RPMI7951 (cell line): Measurements from ENCODE around the gene KCNJ3. TPM values are rescaled to one million over a fixed set of nuclear protein-coding genes. Genes with fewer than 3 reads are reported as not detected.

Experiments used
- DNase-seq: peaks from one replicate; pipeline ENCODE4 v3.0.0-alpha.2; 2012; ENCODE audit warnings: low read depth
- total RNA-seq: library from RNA; depleted of rRNA; stranded (reverse); fragments of >200 nt; shearing (Covaris generic); gene quantifications from 2 replicates; pipeline ENCODE4 v1.2.3, GENCODE V29; 2014

The KCNJ3 gene
- total RNA-seq, 1 experiment from 2014 or later = not detected

GRCh38 chr2:154707994-154708575 lies 9.6 kb downstream of the KCNJ3 start:
- no peak for DNase-seq

GRCh38 chr2:154709215-154709614 lies 10.7 kb downstream of the KCNJ3 start:
- no peak for DNase-seq

- DNase-seq = no peak
Observed at GRCh38 chr2:154710078-154710477, 11.6 kb downstream of the KCNJ3 start.

GRCh38 chr2:154710685-154711084 lies 12.2 kb downstream of the KCNJ3 start:
- no peak for DNase-seq

GRCh38 chr2:154713675-154714074 lies 15.2 kb downstream of the KCNJ3 start:
- no peak for DNase-seq

- no peak for DNase-seq
Observed at GRCh38 chr2:154720651-154721050, 22.2 kb downstream of the KCNJ3 start.

GRCh38 chr2:154724194-154724797 lies 25.8 kb downstream of the KCNJ3 start:
- DNase-seq = no peak

GRCh38 chr2:154740361-154740760 lies 41.9 kb downstream of the KCNJ3 start:
- DNase-seq = no peak

- no peak for DNase-seq
Observed at GRCh38 chr2:154758871-154759270, 60.4 kb downstream of the KCNJ3 start.

GRCh38 chr2:154762638-154763037 lies 64.1 kb downstream of the KCNJ3 start:
- no peak for DNase-seq

GRCh38 chr2:154771664-154772284 lies 73.3 kb downstream of the KCNJ3 start:
- no peak for DNase-seq

- DNase-seq = no peak
Observed at GRCh38 chr2:154776825-154777224, 78.3 kb downstream of the KCNJ3 start.

- no peak for DNase-seq
Observed at GRCh38 chr2:154794406-154794805, 95.9 kb downstream of the KCNJ3 start.

- no peak for DNase-seq
Observed at GRCh38 chr2:154795651-154796050, 97.2 kb downstream of the KCNJ3 start.

- DNase-seq = no peak
Observed at GRCh38 chr2:154804451-154804850, 106.0 kb downstream of the KCNJ3 start.

GRCh38 chr2:154813636-154814035 lies 115.1 kb downstream of the KCNJ3 start:
- no peak for DNase-seq

GRCh38 chr2:154814856-154815255 lies 116.4 kb downstream of the KCNJ3 start:
- DNase-seq = no peak

GRCh38 chr2:154825358-154825757 lies 126.9 kb downstream of the KCNJ3 start:
- DNase-seq = no peak

- no peak for DNase-seq
Observed at GRCh38 chr2:154826827-154827226, 128.3 kb downstream of the KCNJ3 start.

- DNase-seq = no peak
Observed at GRCh38 chr2:154827286-154827685, 128.8 kb downstream of the KCNJ3 start.

- no peak for DNase-seq
Observed at GRCh38 chr2:154832711-154833110, 134.2 kb downstream of the KCNJ3 start.

GRCh38 chr2:154836632-154837031 lies 138.1 kb downstream of the KCNJ3 start:
- no peak for DNase-seq

- no peak for DNase-seq
Observed at GRCh38 chr2:154837035-154837434, 138.5 kb downstream of the KCNJ3 start.
